NCI-H146 treated with DMSO at 0.1 percent for 48 hours (cell line): ENCODE data around the gene CENPQ.
A peak's percentile ranks its signal among the peaks of the same experiment; 100 is the strongest.

ENCODE experiments used
- DNase-seq: peaks from one replicate; lab custom pipeline; 2025; ENCODE audit not compliant: unreplicated experiment; lab: John Stamatoyannopoulos, UW

The CENPQ gene

DNA sequence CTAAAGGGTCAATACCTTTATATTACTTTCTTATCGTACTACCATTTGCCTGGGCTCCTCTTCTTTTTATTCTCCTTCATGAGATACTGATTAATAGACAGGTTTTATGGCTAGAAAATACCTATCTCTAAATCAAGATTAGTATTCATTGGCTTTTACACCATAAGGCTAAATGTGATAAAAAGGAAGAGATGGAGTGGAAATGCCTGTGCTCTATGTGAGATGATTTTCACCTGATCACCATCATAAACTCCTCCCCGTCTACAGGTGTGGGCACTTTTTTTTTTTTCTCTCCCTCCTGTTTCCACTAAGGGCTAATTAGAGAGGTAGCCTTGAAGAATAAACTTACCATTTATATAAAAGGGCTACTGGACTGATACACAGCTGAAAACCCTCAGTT, 36.5 kb downstream of the CENPQ start, which contains the start of gene GLYATL3:
Gene GLYATL3 (plus strand): TSS at position 301 of the 400 bp plus-strand sequence. CDS start 12,068 bp downstream, outside the sequence.
- peak; percentile 45 for DNase-seq

DNA sequence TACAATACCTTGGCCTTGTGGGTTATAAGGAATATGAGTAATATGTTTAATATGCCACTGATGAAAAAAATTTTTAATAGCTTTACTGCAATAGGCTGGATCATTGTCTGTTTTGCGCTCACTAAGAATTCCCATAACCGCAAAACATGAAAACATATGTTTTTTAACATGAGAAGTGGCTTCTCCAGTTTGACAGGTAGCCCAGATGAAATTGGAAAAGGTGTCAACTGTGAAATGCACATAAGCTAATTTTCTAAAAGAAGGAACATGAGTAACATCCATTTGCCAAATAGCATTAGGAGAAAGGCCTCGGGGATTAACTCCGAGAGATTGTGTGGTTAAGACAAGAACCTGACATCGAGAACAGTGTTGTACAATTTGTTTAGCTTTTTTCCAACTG, 41.5 kb downstream of the CENPQ start:
- no peak for DNase-seq

DNA sequence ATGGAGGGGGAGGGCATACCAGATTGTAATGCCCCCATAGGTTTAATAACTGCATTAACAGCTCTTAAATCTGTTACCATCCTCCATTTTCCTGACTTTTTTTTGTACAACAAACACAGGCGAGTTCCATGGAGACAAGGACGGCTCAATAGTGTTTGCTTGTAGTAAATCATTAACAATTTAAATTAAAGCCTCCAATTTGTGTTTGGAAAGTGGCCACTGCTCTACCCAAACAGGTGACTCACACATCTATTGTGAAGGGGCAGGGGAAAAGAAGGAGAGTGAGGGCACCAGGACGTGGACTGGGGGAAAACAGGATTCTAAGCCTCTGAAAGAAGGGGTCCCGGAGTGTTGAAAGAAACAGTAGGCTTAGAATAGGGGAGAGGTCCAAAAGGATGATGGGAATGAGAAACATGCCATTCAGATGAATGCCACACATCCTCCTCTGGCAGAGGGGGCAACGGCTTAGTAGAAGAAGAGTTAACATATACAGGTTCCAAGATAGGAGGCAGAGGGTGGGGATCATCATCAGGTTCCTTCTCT, 43.5 kb downstream of the CENPQ start:
- no peak for DNase-seq

DNA sequence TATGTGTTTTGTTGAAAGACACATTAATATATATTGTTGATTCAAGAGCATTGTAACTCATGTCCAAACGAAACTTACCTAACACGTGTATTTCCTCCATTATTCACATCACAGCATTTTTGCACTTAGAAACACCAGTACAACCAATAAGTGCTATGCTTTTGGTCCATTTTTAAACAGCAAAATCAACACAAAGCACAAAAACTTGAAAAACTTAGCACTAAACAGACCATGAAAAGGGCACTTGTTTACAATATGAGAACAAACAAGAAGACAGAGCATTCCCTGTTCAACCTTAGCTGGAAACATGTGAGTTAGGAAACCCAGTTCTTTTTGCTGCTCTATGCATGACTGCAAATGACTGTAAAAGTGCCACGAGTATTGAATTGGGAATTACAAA, 46.2 kb downstream of the CENPQ start:
- DNase-seq = no peak

DNA sequence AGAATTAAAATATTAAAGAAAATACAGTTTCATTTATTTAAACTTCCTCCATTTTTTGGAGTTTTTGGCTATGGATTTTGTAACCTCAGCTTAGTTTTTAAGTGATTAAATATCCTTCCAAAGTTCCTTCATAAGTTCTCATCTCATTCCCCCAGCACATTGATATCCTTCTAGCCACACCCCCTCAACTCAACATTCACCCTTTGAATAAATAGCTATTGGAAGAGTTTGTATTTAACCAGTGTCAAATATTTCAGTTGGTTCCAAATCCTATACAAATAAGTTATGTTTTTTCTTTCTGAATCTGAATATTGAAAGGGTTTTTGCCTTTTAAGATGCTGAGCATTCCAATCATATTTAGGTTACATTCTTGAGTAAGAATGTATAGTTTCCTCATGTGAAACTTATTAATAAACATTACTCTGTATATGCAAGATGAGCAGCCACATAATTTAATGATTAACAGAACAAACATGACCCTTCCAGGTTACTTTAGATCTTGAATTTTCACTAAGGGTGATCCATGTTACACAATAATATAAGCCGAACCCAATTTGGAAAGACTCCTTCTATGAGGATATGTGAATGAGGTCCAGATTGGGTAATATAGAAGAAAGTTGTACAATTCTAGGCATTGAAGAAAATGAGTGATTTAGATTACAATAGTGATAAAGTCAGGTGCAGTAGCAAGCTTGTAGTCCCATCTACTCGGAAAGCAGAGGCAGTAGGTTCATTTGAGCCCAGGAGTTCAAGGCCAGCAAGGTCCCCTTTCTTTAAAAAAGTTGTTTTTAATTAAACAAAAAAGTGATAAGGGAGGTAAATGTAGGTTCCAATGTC, 50.2 kb downstream of the CENPQ start:
- DNase-seq = no peak

DNA sequence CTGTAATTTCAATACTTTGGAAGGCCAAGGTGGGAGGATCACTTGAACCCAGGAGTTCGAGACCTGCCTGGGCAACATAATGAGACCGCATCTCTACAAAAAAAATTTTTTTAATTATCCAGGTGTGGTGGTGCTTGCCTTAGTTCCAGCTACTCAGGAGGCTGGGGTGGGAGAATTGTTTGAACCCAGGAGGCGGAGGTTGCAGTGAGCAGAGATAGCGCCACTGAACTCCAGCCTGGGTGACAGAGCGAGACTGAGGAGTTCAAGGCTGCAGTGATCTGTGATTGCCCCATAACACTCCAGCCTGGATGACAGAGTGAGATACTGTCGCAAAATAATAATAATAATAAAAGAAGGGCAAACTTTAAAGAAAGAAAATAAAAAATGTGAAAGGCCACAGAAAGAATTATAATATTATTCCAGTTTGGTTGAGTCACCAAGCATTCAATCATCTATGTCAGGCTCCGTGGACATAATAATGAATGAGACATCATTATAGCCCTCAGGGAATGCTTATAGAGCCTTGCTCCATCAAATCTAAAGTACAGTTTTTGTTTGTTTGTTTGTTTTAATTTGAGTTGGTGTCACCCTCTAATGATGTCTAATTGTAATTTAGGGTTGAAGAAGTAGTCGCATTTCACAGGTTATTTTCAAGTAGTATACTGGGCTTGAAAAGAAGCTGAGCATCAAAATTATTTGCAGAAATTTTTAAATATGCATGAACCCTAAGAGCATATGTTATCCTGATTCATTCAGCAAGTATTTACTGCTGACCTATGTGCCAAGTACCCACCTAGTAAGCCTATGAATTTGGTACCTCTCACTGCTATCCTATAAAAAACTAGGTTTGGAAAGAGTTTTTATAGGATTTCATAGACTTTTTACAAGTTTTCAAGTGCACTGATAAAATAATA, 51.7 kb downstream of the CENPQ start:
- no peak for DNase-seq

DNA sequence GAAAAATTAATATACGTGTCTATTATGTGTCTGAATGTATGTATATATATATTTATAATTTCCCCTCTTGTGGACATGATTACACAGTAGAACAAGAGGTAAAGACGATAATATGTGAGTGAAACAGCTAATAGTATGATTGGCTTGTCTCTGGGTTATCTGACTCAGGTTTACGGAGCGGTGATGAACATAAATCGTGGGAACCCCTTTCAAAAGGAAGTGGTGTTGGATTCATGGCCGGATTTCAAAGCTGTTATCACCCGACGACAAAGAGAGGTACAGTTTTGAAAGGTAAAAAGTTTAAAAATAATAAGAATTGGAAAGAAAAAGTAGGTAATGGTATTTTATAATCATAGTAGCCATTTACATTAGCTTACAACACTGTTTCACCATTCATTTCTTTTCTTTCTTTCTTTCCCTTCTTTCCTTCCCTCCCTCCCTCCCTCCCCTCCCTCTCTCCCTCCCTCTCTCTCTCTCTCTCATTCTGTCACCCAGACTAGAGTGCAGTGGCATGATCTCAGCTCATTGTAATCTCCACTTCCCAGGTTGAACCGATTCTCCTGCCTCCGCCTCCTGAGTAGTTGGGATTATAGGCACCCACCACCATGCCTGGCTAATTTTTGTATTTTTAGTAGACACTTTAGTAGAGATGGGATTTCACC, 52.4 kb downstream of the CENPQ start:
- DNase-seq = no peak

DNA sequence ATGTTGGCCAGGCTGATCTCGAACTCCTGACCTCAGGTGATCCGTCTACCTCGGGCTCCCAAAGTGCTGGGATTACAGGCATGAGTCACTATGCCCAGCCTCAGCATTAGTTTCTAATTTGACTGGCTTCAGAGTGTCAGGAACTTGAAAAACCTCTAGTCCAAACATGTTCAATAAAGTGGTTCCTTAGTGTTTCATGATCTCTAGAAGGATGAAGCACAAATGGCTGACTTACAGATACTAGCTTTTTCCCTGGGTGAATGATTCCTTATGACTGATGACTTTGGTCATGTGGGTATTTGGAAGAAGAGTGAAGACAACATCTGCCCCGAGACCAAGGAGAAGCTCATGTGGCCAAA, 53.0 kb downstream of the CENPQ start:
- no peak for DNase-seq

DNA sequence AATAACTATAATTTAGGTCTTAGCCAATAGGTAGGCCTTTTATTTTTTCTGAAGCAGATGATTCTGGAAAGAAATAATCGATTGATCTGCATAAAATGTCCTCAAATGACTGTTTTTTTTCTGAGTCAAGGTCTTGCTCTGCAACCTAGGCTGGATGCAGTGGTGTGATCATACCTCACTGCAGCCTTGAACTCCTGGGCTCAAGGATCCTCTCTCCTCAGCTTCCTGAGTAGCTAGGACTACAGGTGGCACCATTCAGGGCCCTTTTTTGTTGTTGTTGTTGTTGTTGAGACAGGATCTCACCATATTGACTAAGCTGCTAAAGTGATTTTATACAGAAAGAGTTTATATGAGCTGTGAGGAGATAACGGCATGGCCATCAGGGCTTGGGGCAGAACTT, 54.7 kb downstream of the CENPQ start:
- no peak for DNase-seq

DNA sequence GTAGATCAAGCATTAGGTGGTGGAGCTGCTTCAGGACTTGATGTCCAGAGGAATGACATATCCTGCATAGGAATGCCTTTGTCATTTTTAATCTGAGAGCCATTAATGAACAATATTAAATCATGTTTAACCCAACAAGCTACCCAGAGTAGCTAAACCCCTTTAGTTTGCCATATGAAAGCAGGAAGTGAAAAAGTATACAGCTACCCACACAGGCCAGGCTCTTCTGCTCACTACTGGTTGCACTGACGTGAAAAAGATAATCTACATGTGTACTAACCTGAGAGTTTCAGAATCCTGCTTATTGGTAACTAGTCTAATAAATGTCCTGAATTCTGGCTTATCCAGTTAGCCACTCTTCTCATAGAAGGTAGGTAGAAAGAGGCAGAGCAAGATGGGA, 56.5 kb downstream of the CENPQ start:
- DNase-seq = no peak

DNA sequence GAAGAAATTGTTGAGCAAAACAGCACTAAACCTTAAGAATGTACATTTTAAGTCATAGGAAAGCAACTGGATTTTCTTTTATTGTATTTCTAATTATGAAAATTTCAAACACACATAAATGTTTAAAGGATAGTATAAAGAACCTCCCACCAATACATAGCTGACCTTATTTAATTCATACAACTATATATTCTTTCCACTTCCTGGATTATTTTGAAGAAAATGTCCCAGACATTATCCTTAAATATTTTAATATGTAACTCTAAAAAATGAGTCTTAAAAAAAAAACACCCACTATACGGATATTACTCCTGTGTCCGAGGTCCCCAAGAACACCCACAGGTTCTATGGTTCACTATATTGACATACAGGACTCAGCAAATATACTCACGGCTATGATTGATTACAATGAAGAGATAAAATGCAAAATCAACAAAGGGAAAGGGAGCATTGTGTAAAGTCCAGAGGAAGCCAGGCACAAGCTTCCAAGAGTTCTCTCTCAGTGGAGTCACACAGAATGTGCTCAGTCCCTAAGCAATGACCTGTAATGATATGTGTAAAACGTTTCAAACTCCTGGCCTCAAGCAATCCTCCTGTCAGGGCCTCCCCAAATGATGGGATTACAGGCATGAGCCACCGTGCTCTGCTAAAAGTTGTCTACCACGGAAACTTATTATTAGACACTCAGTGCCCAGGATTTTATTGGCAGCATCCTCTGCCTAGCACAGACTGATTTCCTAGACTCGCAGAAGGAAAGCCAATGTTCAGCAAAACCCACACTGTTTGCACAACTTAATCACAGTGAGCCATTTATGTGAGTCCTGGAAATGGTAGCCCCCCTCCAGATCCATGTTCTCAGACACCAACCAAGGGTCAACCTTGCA, 59.8 kb downstream of the CENPQ start:
- peak; percentile 56 for DNase-seq

DNA sequence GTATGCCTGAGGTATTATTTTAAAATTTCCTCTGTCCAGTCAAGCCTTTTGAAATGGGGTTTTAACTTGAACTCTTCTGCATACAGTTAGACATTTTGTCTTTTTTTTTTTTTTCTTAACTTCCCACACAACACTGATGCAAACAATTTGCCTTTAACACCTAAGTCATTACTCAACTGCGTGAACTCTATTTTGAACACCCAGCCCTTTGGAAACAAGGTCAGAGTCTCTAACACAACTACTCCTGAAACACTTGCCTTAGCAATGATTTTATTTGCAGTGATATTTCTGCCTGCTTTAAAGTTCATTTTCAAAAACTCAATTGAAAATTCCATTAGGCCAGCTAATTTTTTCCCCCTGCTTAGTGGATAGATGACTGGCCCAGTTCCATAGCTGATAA, 60.7 kb downstream of the CENPQ start:
- no peak for DNase-seq

DNA sequence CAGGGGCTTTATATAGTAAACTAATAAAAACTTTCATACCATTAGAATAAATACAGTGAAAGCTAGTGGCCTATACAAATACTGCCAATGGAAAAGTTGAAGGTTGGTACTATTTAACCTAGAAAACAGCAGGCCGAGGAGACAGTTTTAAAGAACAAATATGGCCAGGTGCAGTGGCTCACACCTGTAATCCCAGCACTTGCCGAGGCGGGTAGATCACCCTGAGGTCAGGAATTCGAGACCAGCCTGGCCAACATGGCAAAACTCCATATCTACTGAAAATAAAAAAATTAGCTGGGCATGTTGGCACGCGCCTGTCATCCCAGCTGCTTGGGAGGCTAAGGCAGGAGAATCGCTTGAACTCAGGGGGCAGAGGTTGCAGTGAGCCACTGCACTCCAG, 61.4 kb downstream of the CENPQ start:
- DNase-seq = no peak

DNA sequence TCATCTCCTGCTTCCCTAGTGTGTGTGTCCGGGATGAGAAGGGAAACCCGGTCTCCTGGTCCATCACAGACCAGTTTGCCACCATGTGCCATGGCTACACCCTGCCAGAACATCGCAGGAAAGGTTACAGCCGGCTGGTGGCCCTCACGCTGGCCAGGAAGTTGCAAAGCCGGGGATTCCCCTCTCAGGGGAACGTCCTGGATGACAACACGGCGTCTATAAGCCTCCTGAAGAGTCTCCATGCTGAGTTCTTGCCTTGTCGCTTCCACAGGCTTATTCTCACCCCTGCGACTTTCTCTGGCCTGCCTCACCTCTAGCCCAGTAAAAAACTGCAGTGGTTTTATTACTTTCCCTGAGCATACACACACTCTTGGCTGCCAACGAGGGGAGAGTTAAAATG, 63.4 kb downstream of the CENPQ start:
- DNase-seq = no peak

DNA sequence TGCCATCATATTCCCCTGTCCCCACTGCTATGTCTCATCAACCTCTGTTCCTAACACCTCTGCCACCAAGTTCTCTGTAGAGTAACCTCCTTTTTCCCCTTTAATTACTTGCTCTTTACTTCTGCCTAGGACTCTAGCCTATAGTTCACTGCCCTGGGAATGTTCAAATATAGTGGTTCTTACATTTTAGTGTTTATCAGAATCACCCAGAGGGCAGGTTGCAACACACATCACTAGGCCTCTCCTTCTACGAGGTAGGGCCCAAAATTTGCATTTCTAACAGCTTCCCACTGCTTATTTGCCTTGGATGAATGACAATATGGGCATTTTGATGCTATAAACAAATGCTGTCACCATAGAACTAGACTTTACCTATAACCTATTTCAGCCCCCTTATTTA, 64.2 kb downstream of the CENPQ start:
- DNase-seq = no peak

DNA sequence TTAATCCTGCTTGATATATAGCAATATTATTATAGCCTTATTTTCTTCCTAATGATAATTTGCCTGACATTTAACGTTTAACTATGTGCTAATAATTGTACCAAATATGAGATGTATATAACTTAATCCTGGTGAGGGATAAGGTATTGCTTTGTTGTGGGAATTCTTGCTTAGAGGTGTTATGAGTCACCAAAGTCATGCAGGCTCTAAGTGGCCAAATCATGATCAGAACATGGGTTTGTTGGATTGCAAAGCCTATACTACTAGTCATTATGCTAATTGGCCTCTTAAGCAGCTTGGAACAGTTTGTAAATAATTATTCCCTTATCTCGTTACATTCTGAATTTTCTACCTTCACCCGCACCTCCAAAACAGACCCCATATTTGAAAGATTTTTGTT, 65.4 kb downstream of the CENPQ start:
- DNase-seq = no peak

DNA sequence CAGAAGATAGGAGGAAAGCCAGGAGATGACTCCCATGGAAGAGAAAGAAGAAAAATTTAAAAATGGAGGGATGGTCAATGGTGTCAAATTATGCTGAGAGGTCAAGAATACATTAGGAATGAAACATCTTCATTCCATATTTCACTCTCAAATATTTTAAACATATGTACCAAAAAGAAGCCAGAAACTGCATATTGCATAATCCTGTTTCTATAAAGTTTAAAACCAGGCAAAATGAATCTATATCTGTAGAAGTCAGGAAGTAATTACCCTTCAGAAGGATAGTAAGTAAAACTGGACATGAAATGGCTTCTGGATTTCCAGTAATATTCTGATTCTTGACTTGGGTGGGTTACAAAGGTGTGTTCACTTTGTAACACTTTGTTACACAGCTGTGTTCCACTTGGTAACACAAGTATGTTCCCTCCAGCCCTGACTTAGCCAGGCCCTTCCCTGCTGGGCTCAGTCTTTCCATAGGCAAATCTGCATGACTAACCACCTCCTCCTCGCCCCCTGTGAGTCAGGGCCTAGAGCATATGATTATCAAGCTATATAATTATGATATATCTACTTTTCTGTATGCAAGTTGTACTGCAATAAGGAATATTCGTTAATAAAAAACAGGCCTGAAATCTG, 67.1 kb downstream of the CENPQ start:
- no peak for DNase-seq

DNA sequence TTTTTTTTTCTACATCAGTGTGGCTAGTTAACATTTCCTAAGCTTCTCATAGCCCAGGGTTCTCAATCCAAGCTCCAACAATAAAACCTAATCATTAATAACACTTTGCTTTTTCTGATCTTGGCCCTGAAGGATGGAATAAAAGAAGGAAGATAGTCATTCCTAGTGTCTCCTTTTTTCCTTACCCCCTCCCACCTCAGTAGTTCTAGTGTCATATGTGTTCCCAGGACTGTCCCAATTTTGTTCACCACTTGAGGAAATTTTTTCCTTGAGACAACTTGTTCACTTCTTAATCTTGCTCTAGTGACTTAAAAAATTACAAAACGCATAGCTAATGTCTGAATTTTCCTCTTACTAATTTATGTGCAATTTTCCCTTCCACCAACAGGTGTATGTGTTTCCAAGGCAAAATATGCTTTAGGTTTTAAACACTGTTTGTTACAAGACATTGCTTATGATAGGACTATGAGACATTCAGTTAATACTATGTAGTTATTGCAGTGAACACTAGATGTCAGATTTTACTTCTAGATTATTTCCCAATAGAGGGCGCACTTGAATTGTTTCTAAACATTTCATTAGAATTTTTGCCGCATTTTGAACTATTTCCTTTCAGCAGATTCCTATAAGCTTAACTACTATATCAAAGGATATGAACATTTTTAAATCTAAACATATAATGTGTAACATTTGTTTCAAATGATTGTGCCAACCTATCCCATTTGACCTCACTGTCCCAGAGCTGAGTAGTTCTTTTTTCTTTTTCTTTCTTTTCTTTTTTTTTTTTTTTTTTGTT, 68.8 kb downstream of the CENPQ start:
- peak; percentile 53 for DNase-seq

DNA sequence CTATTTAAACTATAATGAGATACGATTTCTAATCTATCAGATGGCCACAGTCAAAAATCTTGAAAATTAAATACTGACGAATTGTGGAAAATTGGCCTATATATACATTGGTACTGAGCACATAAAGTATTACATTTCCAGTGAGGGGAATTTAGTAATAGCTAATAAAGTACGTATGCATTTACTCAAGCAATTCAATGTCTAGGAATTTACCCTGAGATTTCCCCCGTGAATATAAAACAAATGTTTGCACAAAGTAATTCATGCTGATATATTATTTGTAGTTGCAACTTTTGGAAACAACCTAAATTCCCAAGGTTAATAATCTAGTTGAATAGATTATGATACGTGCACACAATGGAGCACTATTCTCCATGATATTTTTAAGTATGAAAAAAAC, 72.6 kb downstream of the CENPQ start:
- DNase-seq = no peak
